Vagina (tissue), 2 donors: ENCODE measurements around the gene UNC5B.

Experiments used
- POLR2A ChIP-seq, 2 donors: fragments of 450-650 bp; IDR thresholded peaks; one replicate each; pipeline ENCODE4 v1.6.1; 2017; ENCODE audit warnings: antibody characterized with exemption in 2 of 2, mild to moderate bottlenecking in 2 of 2, moderate library complexity in 2 of 2
- POLR2AphosphoS5 ChIP-seq, 2 donors: sonication (generic); formaldehyde crosslinking; IDR thresholded peaks; one replicate each; pipeline ENCODE4 v1.9.0; 2017; ENCODE audit warnings: antibody characterized with exemption in 2 of 2, mild to moderate bottlenecking in 2 of 2, low read depth in 1 of 2; ENCODE audit not compliant: insufficient read depth in 1 of 2
- TF ChIP-seq, protein P1 (sequence below), 3 experiments: fragments of 450-650 bp in 2 of 3; fragments of 200-600 bp in 1 of 3; sonication (generic) in 1 of 3; IDR thresholded peaks; one replicate each; pipeline ENCODE4 v1.5.1; 2017 to 2019; ENCODE audit warnings: antibody characterized with exemption in 3 of 3, mild to moderate bottlenecking in 2 of 3, moderate library complexity in 2 of 3

DNA sequence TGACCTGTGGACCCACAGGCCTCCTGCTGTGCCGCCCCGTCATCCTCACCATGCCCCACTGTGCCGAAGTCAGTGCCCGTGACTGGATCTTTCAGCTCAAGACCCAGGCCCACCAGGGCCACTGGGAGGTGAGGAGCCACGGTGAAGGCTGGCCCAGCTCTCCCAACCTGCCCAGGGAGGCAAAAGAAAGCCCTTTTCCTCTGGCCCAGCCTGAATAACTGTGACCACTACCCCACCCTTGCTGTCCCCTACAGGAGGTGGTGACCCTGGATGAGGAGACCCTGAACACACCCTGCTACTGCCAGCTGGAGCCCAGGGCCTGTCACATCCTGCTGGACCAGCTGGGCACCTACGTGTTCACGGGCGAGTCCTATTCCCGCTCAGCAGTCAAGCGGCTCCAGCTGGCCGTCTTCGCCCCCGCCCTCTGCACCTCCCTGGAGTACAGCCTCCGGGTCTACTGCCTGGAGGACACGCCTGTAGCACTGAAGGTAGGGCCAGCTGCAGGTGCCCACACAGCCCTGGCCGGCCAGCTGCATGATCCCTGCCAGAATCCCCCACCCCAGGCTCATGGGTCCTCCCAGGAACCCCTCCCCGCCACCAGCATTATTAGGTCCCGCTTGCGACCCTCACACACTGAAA lies 81.2 kb downstream of the UNC5B start:
- TF ChIP-seq, protein P1, sequence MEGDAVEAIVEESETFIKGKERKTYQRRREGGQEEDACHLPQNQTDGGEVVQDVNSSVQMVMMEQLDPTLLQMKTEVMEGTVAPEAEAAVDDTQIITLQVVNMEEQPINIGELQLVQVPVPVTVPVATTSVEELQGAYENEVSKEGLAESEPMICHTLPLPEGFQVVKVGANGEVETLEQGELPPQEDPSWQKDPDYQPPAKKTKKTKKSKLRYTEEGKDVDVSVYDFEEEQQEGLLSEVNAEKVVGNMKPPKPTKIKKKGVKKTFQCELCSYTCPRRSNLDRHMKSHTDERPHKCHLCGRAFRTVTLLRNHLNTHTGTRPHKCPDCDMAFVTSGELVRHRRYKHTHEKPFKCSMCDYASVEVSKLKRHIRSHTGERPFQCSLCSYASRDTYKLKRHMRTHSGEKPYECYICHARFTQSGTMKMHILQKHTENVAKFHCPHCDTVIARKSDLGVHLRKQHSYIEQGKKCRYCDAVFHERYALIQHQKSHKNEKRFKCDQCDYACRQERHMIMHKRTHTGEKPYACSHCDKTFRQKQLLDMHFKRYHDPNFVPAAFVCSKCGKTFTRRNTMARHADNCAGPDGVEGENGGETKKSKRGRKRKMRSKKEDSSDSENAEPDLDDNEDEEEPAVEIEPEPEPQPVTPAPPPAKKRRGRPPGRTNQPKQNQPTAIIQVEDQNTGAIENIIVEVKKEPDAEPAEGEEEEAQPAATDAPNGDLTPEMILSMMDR (IDR thresholded peaks at IDR 0.05), result no peak
- TF ChIP-seq POLR2A (IDR thresholded peaks at IDR 0.05), result no peak
- TF ChIP-seq POLR2AphosphoS5 (IDR thresholded peaks at IDR 0.05; ENCODE audit: insufficient read depth in 1 of 2, low read depth in 1 of 2), result no peak
